ENCODE results near the gene KCTD2.

The KCTD2 gene, protein sequence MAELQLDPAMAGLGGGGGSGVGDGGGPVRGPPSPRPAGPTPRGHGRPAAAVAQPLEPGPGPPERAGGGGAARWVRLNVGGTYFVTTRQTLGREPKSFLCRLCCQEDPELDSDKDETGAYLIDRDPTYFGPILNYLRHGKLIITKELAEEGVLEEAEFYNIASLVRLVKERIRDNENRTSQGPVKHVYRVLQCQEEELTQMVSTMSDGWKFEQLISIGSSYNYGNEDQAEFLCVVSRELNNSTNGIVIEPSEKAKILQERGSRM
- long read RNA-seq, partial matches to known transcripts, result 1 of 13 reads
- long read RNA-seq, other reads (novel, unspliced or antisense), result 12 of 13 reads

DNA sequence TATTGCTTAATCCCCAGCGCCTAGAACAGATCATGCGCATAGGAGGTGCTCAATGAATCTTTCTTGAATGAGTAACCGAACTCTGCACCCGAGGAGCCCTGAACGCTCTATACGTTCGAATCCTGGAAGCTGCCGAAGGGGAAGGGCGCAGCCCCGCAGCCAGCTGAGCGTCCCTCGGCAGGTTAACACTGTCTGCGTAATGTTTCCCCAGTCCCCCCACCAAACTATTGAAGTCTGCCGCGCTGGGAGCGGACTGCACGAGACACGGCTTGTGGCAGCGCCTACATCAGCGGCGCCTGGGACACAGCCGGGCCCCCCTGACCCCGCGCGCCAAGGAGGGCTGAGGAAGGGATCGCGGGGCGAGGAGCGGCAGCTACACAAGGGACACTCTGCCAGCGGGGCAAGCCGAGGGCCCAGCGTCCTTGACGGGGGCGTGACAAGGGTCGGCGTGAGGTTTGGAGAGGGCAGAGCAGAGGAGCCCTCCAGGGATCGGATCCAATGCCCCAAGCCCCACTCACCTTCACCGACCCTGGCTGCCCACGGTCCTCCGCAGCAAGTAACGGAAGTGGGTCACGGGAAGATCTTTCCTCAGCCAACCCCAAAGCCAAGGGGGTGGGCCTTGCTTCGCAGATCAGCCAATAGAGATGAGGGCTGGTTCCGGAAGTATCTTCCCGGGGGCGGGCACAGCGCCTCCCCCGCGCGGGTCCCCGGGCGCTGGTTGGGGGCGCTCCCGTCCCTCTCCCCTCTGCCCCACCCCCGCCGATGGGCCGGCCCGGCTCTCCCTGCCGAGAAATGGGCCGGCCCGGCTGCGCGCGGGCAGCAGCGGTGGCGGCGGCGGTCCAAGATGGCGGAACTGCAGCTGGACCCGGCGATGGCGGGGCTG is at the start of gene KCTD2, which contains the start of gene ATP5PD:
Gene KCTD2 (plus strand): TSS at position 819 of the 883 bp plus-strand sequence. CDS start 26 bp downstream, at position 845.
Gene ATP5PD (minus strand): TSS at position 563 of the 883 bp plus-strand sequence. CDS start 4,319 bp downstream, outside the sequence.
- no peaks in the 10 kb centered on the region for H3K27me3 ChIP-seq (ENCODE audit: insufficient read depth, poor library complexity, severe bottlenecking)
- peak; percentile 96 to 97 for DNase-seq (ENCODE audit: low read depth in 1 of 2, low spot score in 1 of 2)
- peak within 1 kb of the TSS; percentile 90 for H3K4me3 ChIP-seq (replicated peaks; ENCODE audit: insufficient read depth, low read length)
- peak within 1 kb of the TSS; percentile 89 for H3K27ac ChIP-seq (replicated peaks)
- peak; percentile 84; the same call in 1 of the 2 replicates for TF ChIP-seq POLR2AphosphoS5 (IDR thresholded peaks at IDR 0.05; ENCODE audit: low read depth)
- TF ChIP-seq GABPA (IDR thresholded peaks at IDR 0.05; ENCODE audit: low read depth), result peak; percentile 93
- TF ChIP-seq SPI1 (IDR thresholded peaks at IDR 0.05; ENCODE audit: borderline replicate concordance, low read depth), result peak; percentile 38; the same call in 1 of the 2 replicates
- TF ChIP-seq, protein P1, sequence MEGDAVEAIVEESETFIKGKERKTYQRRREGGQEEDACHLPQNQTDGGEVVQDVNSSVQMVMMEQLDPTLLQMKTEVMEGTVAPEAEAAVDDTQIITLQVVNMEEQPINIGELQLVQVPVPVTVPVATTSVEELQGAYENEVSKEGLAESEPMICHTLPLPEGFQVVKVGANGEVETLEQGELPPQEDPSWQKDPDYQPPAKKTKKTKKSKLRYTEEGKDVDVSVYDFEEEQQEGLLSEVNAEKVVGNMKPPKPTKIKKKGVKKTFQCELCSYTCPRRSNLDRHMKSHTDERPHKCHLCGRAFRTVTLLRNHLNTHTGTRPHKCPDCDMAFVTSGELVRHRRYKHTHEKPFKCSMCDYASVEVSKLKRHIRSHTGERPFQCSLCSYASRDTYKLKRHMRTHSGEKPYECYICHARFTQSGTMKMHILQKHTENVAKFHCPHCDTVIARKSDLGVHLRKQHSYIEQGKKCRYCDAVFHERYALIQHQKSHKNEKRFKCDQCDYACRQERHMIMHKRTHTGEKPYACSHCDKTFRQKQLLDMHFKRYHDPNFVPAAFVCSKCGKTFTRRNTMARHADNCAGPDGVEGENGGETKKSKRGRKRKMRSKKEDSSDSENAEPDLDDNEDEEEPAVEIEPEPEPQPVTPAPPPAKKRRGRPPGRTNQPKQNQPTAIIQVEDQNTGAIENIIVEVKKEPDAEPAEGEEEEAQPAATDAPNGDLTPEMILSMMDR (IDR thresholded peaks at IDR 0.05; ENCODE audit: insufficient read depth, low read length), result no peak
- TF ChIP-seq, protein P2, sequence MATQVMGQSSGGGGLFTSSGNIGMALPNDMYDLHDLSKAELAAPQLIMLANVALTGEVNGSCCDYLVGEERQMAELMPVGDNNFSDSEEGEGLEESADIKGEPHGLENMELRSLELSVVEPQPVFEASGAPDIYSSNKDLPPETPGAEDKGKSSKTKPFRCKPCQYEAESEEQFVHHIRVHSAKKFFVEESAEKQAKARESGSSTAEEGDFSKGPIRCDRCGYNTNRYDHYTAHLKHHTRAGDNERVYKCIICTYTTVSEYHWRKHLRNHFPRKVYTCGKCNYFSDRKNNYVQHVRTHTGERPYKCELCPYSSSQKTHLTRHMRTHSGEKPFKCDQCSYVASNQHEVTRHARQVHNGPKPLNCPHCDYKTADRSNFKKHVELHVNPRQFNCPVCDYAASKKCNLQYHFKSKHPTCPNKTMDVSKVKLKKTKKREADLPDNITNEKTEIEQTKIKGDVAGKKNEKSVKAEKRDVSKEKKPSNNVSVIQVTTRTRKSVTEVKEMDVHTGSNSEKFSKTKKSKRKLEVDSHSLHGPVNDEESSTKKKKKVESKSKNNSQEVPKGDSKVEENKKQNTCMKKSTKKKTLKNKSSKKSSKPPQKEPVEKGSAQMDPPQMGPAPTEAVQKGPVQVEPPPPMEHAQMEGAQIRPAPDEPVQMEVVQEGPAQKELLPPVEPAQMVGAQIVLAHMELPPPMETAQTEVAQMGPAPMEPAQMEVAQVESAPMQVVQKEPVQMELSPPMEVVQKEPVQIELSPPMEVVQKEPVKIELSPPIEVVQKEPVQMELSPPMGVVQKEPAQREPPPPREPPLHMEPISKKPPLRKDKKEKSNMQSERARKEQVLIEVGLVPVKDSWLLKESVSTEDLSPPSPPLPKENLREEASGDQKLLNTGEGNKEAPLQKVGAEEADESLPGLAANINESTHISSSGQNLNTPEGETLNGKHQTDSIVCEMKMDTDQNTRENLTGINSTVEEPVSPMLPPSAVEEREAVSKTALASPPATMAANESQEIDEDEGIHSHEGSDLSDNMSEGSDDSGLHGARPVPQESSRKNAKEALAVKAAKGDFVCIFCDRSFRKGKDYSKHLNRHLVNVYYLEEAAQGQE (IDR thresholded peaks at IDR 0.05; ENCODE audit: insufficient replicate concordance, low read depth), result no peak

GRCh38 chr17:74998783-74999182 is 48.2 kb upstream of the KCTD2 start:
- Histone ChIP-seq H3K27ac (replicated peaks) (no peak overlapping the region), H3K4me3 (replicated peaks; ENCODE audit: insufficient read depth, low read length) (no peak overlapping the region), H3K27me3 (ENCODE audit: insufficient read depth, poor library complexity, severe bottlenecking) (no peaks in the 10 kb centered on the region)
- no peak for DNase-seq (ENCODE audit: low read depth in 1 of 2, low spot score in 1 of 2)
- TF ChIP-seq GABPA (IDR thresholded peaks at IDR 0.05; ENCODE audit: low read depth) (no peak), SPI1 (IDR thresholded peaks at IDR 0.05; ENCODE audit: borderline replicate concordance, low read depth) (no peak), POLR2AphosphoS5 (IDR thresholded peaks at IDR 0.05; ENCODE audit: low read depth) (no peak)
- TF ChIP-seq, protein P2 (IDR thresholded peaks at IDR 0.05; ENCODE audit: insufficient replicate concordance, low read depth), result no peak
- TF ChIP-seq, protein P1 (IDR thresholded peaks at IDR 0.05; ENCODE audit: insufficient read depth, low read length), result no peak

- TF ChIP-seq, protein P2 (IDR thresholded peaks at IDR 0.05; ENCODE audit: insufficient replicate concordance, low read depth), result no peak
- TF ChIP-seq, protein P1 (IDR thresholded peaks at IDR 0.05; ENCODE audit: insufficient read depth, low read length), result no peak
- TF ChIP-seq GABPA (IDR thresholded peaks at IDR 0.05; ENCODE audit: low read depth), result no peak
- TF ChIP-seq SPI1 (IDR thresholded peaks at IDR 0.05; ENCODE audit: borderline replicate concordance, low read depth), result no peak
- TF ChIP-seq POLR2AphosphoS5 (IDR thresholded peaks at IDR 0.05; ENCODE audit: low read depth), result no peak
- Histone ChIP-seq H3K4me3 (replicated peaks; ENCODE audit: insufficient read depth, low read length) (no peak overlapping the region), H3K27me3 (ENCODE audit: insufficient read depth, poor library complexity, severe bottlenecking) (no peaks in the 10 kb centered on the region), H3K27ac (replicated peaks) (no peak overlapping the region)
- no peak for DNase-seq (ENCODE audit: low read depth in 1 of 2, low spot score in 1 of 2)
These were observed 47.5 kb upstream of the KCTD2 start for GRCh38 chr17:74999523-74999922.
